Heart left ventricle (tissue), 13 donors: ENCODE results near the gene SYN1.

Experiments
- CTCF ChIP-seq, 12 donors: fragments of 200-600 bp; sonication (generic) in 4 of 12; IDR thresholded peaks; one replicate each; pipeline versions ENCODE4 v1.5.0 to v1.8.0; 2018 to 2022; ENCODE audit warnings: antibody characterized with exemption in 12 of 12, mild to moderate bottlenecking in 5 of 12
- POLR2A ChIP-seq, 2 donors: fragments of 450-650 bp; IDR thresholded peaks; one replicate each; pipeline ENCODE4 v1.6.1; 2017; ENCODE audit warnings: antibody characterized with exemption in 2 of 2, mild to moderate bottlenecking in 2 of 2, moderate library complexity in 2 of 2
- donor health status: ischemic (EF 13 %, LVEDD 7.1; RV severe dilation, severe dysfunction).
- donor health status: DM: no; HTN: yes; CAD: no.
- donor health status: DM: no; HTN: no; CAD: no.
- donor health status: ischemic (EF 25% LVEDD 6.9; RV normal size, moderate dysfunction).
- donor health status: ischemic (EF 25% LVEDD 5.7; RV mildly dilated, moderate dysfunction).
- donor health status: ischemic (EF 35%, LVEDD 5.7; RV mildly dilated, moderate dysfunction).
- donor health status: nonischemic (EF 11% LVEDD 7.7; RV severe dilation, severe dysfunction).
- donor health status: DM: yes; HTN: yes; CAD: no.
- donor health status: PGD.
- donor health status: ischemic (EF 29% LVEDD 5.4; RV normal size, mild dysfunction).
- donor health status: nonischemic (EF 23%, LVEDD 6.1; RV moderate dilation, normal function).

GRCh38 chrX:47564438-47565085, 55.1 kb downstream of the SYN1 start:
- TF ChIP-seq POLR2A (IDR thresholded peaks at IDR 0.05) = no peak
- TF ChIP-seq CTCF (IDR thresholded peaks at IDR 0.05) = no peak
